Measurements from ENCODE around the gene NUAK2.
A peak's percentile ranks its signal among the peaks of the same experiment; 100 is the strongest.
"Not testable (repeated sequence)": the region's sequence is repeated elsewhere in the genome, so short reads cannot be mapped to it uniquely, and the experiment has no call there.

Gene NUAK2

DNA sequence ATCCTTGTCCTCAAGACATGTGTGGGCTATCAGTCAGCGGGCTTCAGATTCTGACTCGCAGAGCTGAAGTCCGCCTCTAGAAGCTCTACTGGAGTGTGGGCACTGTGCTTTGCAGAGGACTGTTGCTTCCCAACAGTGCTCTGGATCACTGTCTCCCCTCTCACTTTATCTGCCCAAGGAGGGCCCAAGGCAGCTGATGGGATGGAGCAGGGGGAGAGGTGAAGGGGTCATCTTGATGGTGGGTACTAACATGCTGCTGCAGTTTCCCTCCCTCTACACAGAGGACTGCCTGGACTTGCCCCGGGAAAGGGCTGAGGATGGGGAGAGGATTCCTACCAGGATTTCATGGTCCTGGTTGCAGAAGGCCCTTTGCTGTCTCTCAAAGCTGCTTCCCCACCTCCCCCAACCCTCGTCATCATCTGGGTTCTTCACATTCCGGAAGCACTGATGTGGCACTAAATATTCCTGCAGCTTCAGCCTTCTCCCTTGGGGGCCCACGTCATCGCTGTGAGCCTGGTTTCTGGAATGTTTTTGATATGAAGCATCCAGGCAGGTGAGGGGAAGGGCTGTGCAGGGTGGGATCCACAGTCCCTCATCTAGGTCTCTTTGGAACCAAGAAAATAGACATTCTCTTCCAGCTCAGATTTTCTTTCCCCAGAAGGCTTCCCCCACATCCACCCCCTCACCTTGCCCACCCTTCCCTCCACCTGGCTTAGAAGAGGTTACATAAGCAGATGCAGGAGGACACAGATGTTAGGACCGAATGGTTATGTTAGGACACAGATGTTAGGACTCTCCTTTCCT lies 23.2 kb downstream of the NUAK2 start:
- Mint-ChIP-seq H3K4me1 (peaks cover 55% of the 10 kb centered on the region), H3K27ac (no peak overlapping the region), H3K4me3 (no peak overlapping the region), H3K9me3 (no peaks in the 10 kb centered on the region), H3K36me3 (peaks cover 23% of the 10 kb centered on the region)
- no peak for DNase-seq (ENCODE audit: low spot score in 2 of 2)
- ATAC-seq, result no peak

DNA sequence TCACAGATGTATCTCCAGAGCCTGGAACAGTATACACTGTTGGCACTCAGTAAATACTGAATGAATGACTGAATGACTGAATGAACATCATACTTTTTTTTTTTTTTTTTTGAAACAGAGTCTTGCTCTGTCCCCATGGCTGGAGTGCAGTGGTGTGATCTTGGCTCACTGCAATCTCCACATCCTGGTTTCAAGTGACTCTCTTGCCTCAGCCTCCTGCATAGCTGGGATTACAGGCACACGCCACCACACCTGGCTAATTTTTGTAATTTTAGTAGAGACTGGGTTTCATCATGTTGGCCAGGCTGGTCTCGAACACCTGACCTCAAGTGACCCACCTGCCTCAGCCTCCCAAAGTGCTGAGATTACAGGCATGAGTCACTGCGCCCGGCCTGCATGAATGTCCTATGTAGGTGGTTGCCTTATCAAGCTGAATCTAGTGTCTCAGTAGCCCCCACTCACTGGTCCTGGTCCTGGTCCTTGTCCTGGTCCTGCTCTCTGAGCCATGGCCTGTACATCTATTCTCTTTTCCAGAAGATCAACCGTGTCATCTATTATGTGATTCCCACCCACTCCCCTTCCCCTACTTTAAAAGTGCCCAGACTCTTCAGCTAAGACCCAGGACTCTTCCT lies 23.9 kb downstream of the NUAK2 start:
- not testable (repeated sequence) for H3K4me3 Mint-ChIP-seq
- H3K4me1 Mint-ChIP-seq, result peaks cover 57% of the 10 kb centered on the region

DNA sequence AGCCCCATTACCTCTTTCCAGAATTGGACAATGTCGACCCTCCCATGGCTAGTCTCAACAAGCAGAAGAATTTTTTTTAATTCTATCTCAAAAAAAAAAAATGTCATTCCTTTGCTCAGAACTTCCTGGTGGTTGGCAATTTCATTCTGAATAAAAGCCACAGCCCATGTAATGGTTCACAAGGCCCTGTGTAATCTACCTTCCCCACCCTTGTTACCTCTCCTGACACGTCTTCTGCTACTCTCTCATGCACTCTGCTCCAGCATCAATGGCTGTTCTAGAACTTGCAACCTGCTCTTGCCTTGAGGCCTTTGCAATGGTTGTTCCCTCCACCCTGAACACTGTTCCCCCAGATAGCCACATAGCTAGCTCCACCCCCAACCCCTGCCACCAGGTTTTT lies 25.4 kb downstream of the NUAK2 start:
- Mint-ChIP-seq H3K4me1 (peaks cover 57% of the 10 kb centered on the region), H3K36me3 (peaks cover under 1% of the 10 kb centered on the region), H3K9me3 (no peaks in the 10 kb centered on the region), H3K27ac (no peak overlapping the region), H3K4me3 (no peak overlapping the region)
- ATAC-seq (no peak), DNase-seq (ENCODE audit: low spot score in 2 of 2) (no peak)

More for the DNA sequence above, 23.9 kb downstream of the NUAK2 start:
- not testable (repeated sequence) for H3K9me3 Mint-ChIP-seq; DNase-seq (ENCODE audit: low spot score in 2 of 2); H3K27ac Mint-ChIP-seq; ATAC-seq
- peaks cover 15% of the 10 kb centered on the region for H3K36me3 Mint-ChIP-seq

DNA sequence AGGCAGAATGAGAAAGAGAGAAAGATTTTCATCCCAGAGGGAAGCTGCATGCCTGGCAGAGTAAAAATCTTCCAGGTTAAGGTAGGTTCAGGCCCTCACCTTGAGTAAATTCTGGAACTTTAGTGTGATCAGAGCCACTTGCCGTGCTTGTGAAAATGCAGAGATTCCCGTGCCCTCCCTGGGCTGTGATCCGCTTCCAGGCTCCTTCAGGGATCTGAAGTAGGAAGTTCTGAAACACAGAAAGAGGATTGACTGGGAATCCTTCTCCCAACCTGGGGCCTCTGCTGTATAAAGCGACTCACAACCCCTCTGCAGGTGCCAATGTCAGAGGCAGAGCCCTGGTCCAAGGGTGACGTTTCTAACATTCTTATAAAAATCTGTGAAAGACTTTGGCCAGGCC lies 26.6 kb downstream of the NUAK2 start:
- Mint-ChIP-seq H3K4me3 (no peak overlapping the region), H3K27ac (no peak overlapping the region), H3K36me3 (no peaks in the 10 kb centered on the region), H3K9me3 (no peaks in the 10 kb centered on the region), H3K4me1 (peaks cover 58% of the 10 kb centered on the region)
- ATAC-seq (no peak), DNase-seq (ENCODE audit: low spot score in 2 of 2) (no peak)

DNA sequence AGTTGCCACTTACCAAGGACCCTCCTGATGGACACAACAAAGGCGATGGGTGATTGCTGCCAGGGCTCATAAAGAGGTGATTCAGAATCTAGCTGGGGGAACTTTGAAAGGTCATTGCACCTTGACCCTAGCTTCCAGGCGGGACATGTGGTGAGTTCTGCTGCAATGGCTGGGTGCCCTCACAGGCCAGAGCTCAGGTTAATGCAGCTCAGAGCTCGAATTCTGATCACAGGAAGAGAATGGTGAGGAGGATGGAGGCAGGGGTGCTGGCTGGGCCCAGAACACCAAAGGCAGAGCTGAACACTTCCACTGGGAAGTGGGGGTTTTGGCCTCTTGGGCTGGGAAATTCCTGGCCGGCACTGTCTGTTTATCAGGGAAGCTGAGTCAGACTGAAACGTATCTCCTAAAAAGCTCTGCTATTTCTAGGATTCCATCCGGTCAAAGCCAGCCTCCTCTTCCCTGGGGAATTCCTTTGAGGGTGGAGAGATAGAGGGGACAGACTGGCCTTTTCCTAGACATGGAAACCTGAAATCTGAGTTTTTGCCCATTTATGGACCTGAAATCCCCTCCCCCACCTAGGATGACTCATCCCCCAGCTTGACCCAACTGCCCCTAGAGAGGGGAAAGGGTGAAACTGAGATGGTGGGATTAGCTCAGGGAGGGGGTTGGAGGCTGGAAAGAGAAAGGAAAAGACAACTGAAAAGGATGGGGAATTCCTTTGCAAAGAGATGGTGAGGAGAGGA lies 27.2 kb downstream of the NUAK2 start:
- DNase-seq (ENCODE audit: low spot score in 2 of 2), result no peak
- no peaks in the 10 kb centered on the region for H3K9me3 Mint-ChIP-seq
- peaks cover 64% of the 10 kb centered on the region for H3K4me1 Mint-ChIP-seq
- peak overlapping the region; percentile 32 for H3K27ac Mint-ChIP-seq
- H3K4me3 Mint-ChIP-seq, result no peak overlapping the region
- ATAC-seq, result no peak
- H3K36me3 Mint-ChIP-seq, result no peaks in the 10 kb centered on the region

DNA sequence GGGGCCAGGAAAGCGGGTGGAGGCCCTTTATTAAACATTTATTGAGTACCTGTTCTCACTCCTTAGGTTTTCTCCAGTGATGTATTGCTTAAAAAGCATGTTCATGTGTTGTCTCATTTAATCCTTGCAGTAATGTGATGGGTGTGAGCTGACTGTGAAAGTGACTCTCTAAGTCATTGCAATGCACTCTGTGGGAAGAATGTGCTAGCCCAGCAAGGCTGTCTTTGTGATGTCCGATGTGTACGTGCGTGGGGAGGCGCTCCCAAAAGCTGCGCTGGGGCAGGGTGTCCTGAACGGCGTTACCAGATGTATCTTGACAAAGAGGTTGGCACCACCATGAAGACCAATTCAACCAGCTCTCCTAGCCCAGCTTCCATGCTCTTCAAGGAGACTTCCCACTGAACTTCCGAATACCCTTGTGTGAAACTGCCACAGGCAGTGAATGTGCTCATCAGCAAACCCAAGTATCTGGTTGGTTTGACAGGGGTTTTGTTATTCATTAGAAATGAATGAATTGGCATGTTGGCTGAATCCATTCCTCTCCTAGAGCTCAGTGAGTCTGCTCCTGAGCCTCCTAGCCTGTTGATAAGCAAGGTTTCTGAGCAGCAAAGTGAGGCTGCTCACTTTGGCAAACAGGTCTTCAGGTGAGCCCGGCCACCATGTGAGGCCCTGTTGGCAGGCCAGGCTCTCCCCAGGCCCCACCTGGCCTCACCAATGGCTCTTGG lies 28.0 kb downstream of the NUAK2 start:
- no peak for ATAC-seq
- Mint-ChIP-seq H3K4me1 (peaks cover 65% of the 10 kb centered on the region), H3K9me3 (no peaks in the 10 kb centered on the region), H3K4me3 (no peak overlapping the region), H3K36me3 (peaks cover 3% of the 10 kb centered on the region), H3K27ac (peak overlapping the region; percentile 32)
- no peak for DNase-seq (ENCODE audit: low spot score in 2 of 2)

DNA sequence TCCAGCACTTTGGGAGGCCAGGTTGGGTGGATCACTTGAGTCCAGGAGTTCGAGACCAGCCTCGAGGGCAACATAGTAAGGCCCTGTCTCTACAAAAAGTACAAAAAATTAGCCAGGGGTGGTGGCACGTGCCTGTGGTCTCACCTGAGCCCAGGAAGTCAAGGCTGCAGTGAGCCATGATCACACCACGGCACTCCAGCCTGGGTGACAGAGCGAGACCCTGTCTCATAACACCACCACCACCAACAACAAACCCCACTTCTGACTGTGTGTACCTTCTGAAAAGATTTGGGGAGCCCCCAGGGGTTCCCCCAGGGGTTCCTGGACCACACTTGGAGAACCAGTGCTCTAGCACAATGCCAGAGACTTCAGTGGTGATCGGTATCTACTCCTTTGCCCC lies 29.9 kb downstream of the NUAK2 start:
- DNase-seq (ENCODE audit: low spot score in 2 of 2) (no peak), ATAC-seq (no peak)
- peaks cover 12% of the 10 kb centered on the region for H3K36me3 Mint-ChIP-seq
- H3K27ac Mint-ChIP-seq, result peak overlapping the region; percentile 34
- H3K4me3 Mint-ChIP-seq, result no peak overlapping the region
- peaks cover 69% of the 10 kb centered on the region for H3K4me1 Mint-ChIP-seq
- H3K9me3 Mint-ChIP-seq, result no peaks in the 10 kb centered on the region

DNA sequence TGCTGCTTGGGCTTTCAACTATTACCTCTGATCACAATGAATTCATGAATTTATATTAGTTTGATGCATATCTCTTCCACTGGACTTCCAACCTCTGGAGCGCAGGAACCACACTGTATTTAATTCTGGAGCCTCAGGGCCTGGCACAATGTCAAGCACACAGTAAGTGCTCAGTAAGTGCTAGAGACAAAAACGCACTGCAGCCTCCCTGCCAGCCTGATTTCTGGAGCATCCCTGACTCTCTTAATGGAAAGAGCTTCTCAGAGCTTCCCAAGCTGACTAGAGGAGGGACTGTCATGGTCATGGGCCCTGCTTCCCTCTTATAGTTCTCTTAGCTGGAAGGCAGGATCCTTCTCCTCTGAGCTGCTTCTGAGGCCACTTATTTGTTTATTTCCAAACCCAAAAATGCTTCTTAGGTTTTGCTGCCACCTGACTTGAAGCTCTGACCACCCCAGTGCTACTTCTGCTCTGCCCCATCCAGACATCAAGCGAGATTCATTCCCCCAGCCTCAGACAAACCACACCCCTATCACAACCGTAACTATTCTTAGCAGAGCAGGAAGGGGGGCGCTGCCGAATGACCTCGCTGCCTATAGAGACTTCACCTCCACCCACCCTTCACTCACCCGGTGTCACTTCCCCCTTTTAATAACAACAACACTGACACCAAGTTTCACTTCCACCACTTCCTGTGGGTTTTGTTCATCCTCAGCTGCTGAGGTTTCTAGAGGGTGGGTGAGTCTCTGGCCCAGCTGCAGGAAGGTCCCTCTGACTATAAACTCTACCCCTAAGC lies 33.6 kb downstream of the NUAK2 start:
- Mint-ChIP-seq H3K27ac (peak overlapping the region; percentile 21), H3K36me3 (peaks cover 27% of the 10 kb centered on the region), H3K4me3 (peak overlapping the region; percentile 75), H3K4me1 (peaks cover 76% of the 10 kb centered on the region), H3K9me3 (no peaks in the 10 kb centered on the region)
- peak; percentile 57 to 89 for DNase-seq (ENCODE audit: low spot score in 2 of 2)
- ATAC-seq, result peak; percentile 87

DNA sequence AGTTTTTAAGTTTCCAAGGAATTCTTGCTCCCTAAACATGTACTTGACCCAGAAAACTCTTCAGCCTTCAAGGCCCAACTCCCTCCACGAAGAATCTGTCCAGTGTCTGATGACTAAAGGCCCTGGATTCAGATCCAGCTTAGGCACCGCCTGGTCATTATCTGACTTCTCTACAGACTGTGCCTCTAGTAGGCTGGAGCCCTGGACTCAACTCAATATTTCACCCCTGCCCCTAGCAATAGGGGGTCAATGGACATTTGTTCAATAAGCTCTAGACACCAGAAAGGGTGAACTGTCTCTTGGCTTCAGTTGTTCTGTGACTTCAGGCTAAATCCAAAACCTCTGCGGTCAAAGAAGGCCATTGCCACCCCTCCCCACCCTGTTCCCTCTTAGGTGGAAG lies 34.5 kb downstream of the NUAK2 start:
- H3K4me3 Mint-ChIP-seq, result peak overlapping the region; percentile 75
- no peaks in the 10 kb centered on the region for H3K9me3 Mint-ChIP-seq
- ATAC-seq (no peak), DNase-seq (ENCODE audit: low spot score in 2 of 2) (no peak)
- H3K36me3 Mint-ChIP-seq, result peaks cover 27% of the 10 kb centered on the region
- peak overlapping the region; percentile 21 for H3K27ac Mint-ChIP-seq
- H3K4me1 Mint-ChIP-seq, result peaks cover 85% of the 10 kb centered on the region

DNA sequence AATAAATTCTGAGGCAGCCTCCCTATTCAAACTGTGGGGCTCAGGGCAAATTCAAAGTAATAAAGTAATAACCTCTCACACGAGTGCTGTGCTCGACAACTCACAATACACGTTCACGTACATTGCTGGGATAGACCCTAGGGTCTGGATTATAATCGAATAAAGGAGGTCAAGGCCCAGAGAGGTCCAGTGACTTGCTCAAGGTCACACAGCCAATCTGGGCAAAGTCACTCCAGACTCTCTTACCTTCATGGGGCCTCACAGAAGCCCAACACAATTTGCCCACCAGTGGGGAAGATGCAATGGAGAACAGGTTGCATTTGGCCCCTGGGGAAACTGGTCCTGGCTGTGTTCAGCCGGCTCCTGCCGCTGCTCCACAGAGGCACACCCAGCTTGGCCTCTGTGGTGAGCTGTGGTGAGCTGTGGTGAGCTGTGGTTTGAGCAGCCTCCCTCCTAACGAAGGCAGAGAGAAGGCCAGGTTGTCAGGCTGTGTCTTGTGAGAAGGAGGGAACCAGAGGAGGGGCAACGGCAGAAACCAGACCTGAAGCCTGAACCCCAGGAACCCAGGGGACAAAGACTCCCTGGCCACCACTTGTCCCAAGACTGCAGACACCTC lies 35.1 kb downstream of the NUAK2 start:
- Mint-ChIP-seq H3K9me3 (no peaks in the 10 kb centered on the region), H3K27ac (peak overlapping the region; percentile 21), H3K36me3 (peaks cover 27% of the 10 kb centered on the region), H3K4me1 (peaks cover 80% of the 10 kb centered on the region), H3K4me3 (peak overlapping the region; percentile 75)
- DNase-seq (ENCODE audit: low spot score in 2 of 2), result peak; percentile 73 to 92
- peak; percentile 45 for ATAC-seq

DNA sequence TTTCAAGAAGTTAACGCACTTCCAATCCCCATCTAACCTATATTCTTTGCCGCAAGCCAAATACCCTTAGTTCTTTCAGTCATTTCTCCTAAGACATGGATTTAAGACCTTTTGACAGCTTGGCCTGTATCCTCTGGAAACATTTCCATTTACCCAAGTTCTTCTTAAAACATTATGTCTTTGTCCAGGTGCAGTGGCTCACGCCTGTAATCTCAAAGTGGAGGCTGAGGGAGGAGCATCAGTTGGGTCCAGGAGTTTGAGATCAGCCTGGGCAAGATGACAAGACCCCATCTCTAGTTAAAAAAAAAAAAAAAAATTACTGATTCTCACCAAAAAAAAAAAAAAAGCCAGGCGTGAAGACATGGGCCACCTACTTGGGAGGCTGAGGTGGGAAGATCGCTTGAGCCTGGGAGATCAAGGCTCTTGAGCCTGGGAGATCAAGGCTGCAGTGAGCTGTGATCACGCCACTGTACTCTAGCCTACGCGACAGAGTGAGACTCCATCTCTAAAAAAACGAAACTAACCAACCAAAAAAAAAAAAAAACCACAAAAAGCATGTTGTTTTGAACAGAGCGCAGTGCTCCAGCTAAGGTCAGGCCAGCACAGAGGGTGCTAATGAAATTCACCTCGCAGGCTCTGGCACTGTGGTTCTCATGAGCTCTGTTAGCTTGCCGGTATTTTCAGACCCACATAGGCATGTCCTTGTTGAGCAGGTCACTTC lies 36.0 kb downstream of the NUAK2 start:
- peak overlapping the region; percentile 21 for H3K27ac Mint-ChIP-seq
- peak overlapping the region; percentile 75 for H3K4me3 Mint-ChIP-seq
- H3K9me3 Mint-ChIP-seq, result no peaks in the 10 kb centered on the region
- peaks cover 27% of the 10 kb centered on the region for H3K36me3 Mint-ChIP-seq
- peak; percentile 37 to 57 for DNase-seq (ENCODE audit: low spot score in 2 of 2)
- peak; percentile 62 for ATAC-seq
- H3K4me1 Mint-ChIP-seq, result peaks cover 78% of the 10 kb centered on the region

DNA sequence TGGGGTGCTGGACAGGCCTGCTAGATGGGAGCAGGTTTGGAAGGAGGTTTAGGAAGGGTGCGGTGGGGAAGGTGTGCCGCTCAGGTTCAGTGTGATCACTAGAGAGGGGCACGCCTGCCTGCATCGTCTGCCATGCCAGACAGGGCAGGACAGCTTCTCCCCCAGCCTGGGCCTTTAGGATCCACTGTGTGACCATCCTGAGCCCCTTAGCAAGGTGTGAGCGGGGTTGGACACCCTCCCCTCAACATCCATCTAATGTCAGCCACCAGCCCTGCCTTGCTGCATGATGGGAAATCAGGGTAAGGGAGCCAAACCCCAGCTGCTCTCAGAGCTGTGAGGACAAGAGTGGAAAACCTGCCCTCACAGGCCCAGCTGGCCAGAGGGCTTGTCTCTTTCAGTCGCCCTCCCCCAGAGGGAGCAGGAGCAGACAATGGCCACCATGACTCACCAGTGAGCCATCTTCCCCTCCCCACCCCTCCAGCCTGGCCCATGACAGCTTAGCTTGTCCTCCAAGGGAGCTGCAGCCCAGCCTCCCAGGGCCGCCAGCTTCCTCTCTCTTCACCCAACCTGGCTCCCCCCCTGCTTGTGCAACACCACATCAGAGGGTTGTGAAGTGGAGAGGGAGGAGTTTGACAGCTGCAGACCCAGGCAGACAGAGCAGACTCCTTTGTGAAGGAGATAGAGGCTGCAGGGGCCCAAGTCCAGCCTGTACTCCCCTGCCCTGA lies 37.0 kb downstream of the NUAK2 start:
- Mint-ChIP-seq H3K27ac (peak overlapping the region; percentile 21), H3K9me3 (no peaks in the 10 kb centered on the region), H3K4me1 (peaks cover 75% of the 10 kb centered on the region), H3K36me3 (peaks cover 27% of the 10 kb centered on the region), H3K4me3 (peak overlapping the region; percentile 75)
- ATAC-seq (peak; percentile 70), DNase-seq (ENCODE audit: low spot score in 2 of 2) (peak; percentile 52 to 82)

All from stimulated activated effector memory CD8-positive, alpha-beta T cell treated with anti-CD3 and anti-CD28 coated beads, Interleukin-12 subunit alpha, Interleukin-12 subunit beta, amount 100 ng/mL, for 72 hours (primary cell).